NCI-H345 treated with DMSO at 0.1 percent for 48 hours (cell line): ENCODE data around the gene CNIH3.

ENCODE experiments used
- DNase-seq: peaks from one replicate; lab custom pipeline; 2025; ENCODE audit not compliant: unreplicated experiment; lab: John Stamatoyannopoulos, UW

The CNIH3 gene

DNA sequence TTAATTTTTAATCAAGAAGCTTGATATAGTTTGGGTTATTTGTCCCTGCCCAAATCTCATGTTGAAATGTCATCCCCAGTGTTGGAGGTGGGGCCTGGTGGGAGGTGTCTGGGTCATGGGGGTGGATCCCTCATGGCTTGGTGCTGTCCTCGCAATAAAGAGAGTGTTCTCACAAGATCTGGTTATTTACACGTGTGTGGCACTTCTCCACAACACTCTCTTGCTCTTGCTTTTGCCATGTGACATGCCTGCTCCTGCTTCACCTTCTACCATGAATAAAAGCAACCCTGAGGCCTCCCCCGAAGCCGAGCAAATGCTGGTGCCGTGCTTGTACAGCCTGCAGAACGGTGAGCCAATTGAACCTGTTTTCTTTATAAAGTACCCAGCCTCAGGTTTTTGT lies 2.6 kb upstream of the CNIH3 start:
- no peak for DNase-seq

DNA sequence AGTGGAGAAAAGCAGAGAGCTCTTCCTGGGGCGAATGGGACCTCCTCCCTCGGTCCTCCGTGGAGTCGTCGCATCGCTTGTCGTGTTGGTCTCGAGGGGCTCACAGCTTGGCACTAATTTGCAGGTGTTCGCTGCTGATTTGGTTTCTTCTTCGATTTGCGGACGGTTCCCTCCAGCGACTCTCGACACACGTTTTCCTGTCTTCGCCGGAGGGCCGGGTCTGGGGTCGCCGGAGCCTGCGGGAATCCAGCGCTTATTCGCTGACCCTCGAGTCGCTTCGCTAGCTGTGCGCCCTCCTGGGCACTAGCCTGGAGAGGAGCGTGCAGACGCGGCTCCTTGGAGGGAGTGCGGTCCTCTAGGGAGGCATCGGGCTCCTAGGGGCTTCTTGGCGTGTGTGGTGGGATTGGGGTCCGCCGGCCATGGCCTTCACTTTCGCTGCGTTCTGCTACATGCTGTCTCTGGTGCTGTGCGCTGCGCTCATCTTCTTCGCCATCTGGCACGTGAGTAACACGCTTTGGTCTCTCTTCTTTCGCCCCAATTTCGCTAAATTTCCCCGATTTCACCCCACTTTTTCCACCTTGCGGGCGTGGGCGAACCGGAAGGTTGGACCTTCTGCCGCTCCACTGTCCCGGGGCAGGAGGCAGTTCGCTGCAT lies 766 bp downstream of the CNIH3 start:
- DNase-seq: no peak

DNA sequence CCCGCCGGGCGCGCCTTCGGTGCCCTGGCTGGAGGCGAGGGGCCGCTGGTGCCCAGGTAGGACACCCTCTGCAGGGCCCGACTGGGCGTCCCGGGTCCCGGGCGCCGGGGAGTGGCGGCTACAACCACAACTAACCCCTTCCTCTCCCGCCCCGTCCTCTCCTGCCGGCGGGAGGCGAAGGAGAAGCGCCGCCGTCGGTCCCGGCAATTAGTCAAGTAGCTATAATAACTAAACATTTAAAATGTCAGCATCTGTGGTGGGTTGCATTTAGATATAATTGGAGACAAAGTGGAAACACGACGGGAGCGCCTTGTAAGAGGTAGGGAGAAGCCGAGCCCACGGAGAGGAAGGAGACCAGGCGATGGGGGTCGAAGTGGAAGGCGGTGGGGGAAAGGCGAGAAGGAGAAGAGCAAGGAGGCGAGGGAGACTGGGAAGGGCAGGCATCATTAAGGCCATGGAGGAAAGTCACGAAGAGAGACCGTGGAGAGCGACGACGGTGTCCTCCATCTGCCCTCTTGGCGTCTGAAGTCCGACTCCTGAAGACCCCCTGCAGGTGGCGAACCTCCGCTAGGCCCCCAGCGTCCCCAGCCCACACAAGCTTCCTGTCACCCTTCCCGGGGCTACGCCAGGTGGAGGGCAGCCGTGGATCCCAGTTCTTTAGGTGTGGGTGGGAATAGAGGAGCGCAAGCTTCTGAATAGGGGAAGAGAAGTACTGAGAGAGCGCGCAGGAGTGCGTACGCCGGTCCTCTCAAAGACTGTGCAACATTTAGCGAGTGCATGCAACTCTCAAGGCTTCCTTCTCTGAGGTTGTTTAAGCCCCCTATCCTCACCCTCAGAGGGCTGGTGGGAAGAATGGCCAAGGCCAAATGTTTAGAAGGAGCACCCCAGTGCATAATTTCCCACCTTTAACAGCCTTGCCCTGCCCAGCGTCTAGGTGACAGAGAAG lies 1.6 kb downstream of the CNIH3 start:
- DNase-seq: no peak

DNA sequence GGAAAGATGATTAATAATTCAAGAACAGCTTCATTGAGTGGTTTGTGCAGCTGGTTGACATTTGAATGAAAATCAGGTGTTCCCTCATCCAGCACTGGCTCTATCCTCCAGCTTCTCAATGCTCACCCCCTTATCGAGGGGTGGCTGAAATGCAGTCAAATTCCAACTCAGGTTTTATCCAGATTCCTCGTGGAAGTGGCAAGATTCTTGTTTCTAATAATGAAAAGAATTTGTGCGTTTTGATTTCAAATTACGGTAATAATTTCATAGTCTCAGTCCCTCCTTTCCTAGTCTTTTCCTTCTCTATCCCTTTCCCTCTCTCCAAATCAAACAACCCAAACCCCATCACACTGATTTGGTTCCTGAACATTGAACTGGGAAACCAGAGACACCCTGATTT lies 3.1 kb downstream of the CNIH3 start:
- DNase-seq: no peak

DNA sequence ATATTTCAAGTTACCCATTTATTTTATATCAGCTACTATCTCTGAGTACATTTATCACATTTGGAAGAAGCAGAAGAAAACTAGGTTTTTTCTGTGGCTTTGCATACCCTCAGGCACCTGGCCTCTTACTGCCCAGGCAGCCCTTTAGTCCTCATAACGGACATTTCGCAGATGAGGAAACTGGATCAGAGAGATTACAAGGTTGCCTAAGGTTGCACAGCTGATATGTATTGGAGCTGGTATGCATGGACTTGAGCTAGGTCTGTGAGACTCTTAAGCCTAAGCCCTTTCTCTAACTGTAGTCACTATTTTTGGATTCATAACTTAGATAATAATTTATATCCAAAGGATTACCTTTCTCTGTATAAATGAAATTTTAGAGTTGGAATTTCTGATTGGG lies 4.0 kb downstream of the CNIH3 start:
- no peak for DNase-seq

DNA sequence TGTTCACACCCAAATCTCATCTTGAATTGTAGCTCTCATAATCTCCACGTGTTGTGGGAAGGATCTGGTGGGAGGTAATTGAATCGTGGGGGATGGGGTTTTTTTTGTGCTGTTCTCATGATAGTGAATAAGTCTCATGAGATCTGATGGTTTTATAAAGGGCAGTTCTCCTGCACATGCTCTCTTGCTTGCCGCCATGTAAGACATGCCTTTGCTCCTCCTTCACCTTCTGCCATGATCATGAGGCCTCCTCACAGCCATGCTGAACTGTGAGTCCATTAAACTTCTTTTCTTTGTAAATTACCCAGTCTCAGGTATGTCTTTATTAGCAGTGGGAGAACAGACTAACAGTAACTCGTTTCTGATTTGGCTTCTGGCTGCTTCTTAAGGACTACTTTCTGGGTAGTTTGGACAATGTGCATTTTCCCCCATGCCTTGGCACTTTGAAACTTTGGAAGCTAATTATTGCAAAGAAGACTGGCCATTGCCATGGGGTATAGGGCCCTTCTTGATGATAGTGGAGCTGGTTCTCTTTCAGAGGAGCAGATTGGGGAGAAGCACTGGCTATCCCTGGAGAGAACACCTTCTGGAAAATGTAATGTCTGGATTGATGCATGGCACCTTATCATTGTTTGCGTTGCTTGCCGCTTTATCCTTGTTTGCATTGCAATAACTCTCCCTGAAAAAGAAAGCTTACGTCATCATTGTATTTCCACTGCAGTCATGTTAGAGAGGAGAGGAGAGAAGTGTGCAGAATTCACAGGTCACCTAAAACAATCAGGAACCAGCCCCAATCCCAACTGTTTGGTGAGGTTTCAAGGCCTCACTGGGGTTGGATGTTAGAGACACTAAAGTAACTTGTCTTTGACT lies 5.9 kb downstream of the CNIH3 start:
- DNase-seq: no peak

DNA sequence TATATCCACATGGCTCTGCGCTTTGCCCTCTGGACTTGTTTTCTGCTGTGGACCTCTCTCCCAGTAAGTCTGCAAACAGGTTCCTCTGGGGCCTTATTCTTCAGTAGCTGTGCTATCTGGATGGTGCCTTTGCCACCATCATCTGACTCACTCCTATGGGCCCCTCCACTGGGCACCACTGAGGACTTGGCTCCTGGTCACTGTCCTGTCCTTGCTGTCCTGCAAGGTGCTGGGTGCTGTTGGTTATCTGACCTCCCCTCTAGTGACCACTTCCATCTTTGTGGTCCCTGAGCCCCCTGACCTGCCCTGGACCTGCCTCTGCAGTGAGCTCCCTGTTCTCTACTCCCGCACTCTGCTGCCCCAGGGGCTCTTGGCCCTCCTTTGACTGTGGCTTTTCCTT lies 6.7 kb downstream of the CNIH3 start:
- DNase-seq: no peak

DNA sequence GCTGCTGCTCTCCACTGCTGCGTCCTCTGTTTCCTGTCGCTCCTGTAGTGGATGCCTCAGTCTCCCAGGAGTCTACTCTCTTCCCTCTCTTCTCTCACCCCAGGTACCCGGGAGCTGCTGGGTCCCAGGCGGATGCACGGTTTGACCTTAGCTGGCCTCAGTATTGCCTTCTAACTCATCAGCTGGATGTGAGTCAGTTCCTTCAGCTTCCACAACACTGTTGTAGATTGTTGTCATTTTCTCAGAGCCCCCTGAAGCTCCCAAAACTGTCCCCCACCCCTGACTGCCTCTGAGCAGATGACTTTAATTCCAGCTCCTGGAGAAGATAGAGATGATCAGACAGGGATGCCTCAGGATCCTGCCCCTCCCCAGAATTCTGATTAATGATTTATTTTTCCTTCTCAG lies 7.2 kb downstream of the CNIH3 start:
- DNase-seq: no peak

DNA sequence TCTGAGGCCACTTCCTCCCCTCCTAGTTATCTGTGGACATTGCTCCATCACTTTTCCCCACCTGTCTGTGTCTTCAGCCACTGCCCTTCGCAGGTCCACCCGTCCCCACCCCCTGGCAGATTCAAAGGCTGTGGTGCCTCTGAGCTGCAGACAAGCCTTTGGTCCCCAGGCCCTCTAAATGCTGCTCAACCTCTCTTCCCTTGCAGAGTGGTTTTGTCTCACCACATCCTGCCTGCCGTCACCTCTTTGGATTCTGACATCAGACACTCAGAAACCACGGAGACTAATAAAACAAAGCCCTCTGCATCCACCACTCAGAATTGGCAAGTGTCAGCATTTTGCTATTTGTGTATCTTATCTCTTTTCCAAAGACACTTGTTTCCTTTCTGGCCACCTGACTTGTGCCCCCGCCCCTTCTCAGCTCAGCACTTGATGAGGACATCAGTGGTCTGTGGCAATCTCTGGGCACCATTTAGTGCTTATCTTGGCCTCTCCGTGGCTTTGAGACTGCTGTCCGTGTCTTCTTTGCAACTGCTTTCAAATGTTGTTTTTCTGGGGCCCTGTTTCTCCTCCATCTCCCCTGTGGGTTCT lies 7.7 kb downstream of the CNIH3 start:
- DNase-seq: no peak

DNA sequence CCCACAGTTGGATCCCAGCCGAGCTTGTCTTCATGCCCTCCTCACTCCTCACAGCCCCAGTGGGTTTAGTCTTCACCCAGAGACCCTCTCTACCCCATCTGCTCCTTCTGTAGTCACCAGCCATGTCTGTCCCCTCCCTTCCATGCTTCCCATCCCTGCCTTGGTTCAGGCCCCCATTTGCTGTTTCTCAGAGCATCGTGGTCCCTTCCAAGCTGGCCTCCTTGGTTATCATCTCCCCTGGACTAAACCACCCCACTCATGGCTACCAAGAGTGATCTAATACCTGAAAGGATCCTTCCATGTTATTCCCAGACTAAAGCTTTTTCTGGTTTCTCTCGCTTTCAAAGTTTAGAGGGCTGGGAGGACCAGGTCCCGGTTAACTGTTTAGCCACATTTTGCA lies 8.3 kb downstream of the CNIH3 start:
- DNase-seq: no peak

DNA sequence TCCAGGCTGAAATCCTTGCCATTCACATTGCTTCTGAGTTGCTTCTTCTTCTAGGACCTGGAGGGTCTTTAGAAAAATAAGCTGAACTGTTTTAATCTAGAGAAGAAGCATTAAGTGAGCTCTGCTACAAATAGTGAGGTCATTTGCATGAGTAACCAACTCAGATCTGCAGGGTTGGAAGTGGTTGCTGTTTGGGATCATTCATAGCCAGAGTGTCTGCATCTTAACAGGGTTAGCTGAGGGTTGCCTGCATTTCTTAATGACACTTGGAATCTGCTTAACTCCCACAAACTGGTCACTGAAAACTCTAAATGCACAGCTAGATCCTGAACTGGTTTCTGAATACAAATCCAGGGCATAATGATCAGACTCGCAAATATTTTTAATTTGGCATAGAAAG lies 9.9 kb downstream of the CNIH3 start:
- no peak for DNase-seq

DNA sequence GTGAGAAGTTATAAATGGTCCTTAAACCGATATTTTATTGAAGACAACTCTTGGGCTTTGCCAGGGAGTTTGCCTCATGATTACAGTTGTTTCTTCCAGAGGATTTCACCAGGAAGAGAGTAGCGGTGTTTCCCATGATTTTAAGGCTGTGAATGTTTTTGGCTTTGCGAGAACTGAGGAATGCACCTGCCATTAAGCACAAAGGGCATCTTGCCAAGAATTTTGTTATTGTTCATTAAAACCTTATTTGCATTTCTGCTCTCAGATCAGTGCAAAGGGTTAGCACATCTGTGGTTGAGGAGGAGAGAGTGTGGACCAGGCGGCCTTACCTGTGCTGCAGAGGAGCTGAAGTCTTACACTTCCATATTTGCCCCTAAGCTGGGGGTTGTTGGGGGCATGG lies 13.8 kb downstream of the CNIH3 start:
- no peak for DNase-seq

DNA sequence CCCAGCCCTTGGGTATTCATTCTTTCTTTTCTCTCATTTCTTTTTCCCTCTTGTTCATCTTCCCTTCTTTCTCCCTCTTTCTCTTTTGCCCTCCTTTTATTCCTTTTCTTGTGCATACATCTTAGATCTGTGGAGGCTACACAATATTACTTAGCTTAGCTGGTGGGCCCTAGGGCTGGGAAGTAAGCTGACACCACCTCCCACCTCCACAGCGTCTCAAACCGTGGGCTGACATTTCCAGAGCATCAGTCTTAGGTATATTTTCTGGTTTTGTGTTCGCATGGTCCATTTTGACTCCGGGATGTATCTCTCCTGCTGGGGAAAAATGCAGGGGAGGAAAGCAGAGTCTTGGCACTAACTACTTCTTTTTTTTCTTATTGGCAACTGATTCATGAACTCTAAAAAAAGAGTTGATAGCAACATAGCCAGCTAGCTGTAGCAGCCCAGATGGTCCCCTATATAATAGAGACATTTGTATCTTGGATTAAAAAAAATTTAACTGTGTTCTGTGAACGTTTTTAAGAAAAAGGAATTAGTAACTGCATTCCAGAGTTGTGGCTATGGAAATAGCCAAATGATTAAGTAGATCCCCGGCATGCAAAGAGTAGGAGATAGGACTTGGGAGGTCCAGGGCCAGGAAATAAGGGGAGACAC lies 15.5 kb downstream of the CNIH3 start:
- DNase-seq: no peak

DNA sequence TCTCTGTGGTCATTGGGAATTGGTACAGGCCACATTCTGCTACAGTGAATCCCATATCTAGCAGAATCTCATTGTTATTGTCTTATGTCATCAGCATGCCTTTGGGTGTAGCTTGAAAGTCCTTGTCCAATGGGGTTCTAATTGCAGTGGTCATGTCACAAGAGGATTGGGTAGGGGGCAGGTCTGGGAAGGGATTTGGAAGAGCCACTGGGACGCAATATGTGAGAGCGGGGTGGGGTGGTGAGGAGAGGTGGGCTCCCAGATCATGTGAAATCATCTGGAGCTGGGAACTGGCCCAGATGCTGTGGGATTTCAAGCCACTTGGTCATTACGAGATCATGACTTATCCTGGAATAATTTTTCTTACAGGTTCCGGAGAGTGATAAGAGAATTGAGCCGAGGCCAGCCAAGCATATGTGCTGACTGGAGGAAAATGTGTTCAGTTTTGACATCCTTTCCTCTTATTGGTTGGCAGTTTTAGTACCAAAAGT lies 16.3 kb downstream of the CNIH3 start:
- DNase-seq: no peak

DNA sequence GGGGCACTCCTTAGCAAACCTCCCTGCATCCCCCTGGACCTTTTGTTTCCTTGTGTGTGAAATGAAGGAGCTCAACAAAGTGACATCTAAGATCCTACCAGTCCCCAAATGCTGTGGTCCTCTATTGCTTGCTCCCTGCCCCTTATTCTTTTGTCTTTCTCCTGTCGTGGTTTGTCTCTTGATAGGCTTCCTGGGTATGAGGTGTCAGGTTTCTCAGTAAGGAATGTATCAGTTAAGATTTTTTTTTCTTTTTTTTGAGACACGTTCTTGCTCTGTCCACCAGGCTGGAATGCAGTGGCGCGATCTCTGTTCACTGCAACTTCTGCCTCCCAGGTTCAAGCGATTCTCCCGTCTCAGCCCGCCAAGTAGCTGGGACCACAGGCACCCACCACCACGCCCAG lies 16.8 kb downstream of the CNIH3 start:
- DNase-seq: no peak

DNA sequence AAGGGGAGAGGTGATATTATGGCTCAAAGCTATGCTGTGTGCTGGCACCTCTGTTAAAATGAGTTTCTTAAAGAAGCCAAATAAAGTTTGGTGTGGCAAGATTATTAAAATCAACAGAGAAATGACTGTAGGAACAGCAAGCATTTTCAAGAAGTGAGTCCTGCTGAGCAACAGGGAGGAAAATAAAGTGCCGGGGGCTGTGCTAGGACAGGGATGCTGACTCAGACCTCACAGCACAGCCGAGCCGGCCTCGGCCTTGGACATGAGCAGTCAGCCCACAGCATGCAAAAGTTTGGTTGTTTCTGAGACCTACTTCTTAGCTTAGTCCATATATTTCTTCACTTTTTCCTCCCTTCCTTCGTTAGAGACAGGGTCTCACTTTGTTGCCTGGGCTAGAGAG lies 19.2 kb downstream of the CNIH3 start:
- no peak for DNase-seq

DNA sequence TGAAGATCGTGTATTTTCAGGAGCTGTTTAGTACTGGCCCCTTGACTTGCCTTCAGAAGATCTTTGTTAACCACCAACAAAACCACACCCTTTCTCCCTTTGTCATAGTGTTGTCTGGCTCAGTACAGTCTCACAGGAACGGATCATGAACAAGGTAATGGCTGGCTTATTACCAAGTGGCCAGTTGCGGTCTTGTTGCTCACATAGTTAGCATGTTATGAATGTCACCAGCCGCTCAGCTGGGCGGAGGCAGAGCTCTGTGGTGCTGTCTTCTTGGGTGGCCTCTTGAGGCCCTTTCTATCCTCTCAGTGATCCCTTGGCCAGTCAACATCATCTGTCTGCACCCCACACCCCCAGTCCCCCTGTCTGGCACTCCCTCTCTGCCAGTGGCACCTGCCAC lies 21.4 kb downstream of the CNIH3 start:
- DNase-seq: no peak

DNA sequence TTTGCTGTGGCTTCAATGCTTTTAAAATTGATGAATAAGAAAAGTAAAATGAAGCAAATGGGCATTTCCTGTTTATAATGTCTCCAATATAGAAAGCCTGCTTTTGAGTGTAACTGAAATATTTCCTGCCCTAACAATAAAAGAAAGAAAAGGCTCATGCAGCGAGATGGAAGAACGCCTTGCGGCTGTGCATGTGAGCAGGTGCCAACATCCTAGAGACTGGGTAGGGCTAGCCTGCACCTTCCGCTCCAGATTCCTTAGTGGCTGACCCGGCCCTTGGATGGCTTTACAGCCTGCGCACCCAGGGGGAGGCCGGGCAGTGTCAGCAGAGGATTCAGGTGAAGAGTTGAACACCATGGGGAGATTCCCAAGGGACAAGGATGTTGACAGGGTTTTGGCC lies 21.8 kb downstream of the CNIH3 start:
- no peak for DNase-seq

DNA sequence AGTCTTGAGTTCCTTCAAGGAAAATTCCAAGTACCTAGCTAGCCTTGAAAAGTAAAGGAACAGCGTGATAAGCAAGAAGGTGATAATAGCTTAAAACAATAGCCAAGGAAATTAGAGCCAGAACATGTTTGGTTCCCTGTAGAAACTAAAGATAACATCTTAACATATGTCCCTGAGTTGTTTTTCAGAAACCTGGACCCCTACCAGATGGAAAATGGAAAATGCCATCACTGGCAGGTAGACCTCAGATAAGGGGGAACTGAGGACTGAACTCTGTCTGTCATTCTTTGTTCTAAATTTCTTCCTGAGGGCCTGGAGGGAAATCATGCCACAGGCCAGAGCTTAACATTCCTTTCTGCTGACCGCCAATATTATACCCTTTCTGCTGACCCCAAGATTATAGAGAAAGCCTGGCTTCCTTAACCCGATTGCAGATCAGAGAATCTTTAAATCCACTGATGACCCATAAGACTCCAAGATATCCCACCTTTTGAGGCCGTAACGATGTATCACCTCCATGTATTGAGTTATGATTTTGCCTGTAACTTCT lies 23.4 kb downstream of the CNIH3 start:
- DNase-seq: no peak

DNA sequence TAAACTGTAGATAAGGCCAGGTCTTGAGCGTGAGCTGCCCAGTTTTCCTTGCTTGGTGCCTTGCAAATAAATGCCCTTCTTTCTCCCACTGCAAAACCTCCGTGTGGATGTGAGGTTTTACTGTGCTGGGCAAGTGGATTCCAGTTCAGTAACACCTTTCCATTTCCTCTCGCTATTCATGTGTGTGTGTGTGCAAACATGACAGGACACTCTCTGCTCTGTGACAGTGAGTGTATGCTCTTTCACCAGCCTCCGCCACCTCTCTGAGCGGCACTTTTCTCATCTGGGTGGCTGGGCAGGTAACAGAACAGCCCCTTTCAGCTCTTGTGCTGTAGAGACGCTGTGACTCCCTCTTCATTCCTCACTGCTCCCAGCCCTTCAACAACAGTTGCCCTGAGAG lies 23.9 kb downstream of the CNIH3 start:
- no peak for DNase-seq
